Activated CD8-positive, alpha-beta T cell treated with anti-CD3 and anti-CD28 coated beads for 36 hours (primary cell): ENCODE results near the gene ANKRD33B. TPM values are rescaled to one million over a fixed set of nuclear protein-coding genes. Genes with fewer than 3 reads are reported as not detected.

ENCODE experiments used
- ATAC-seq: fragments of 200-7000 bp; cut with Tn5 transposase; one replicate; pipeline ENCODE4 v1.10.0; 2021; ENCODE audit warnings: mild to moderate bottlenecking, moderate library complexity
- CTCF ChIA-PET: fragments of 350-600 bp; sonication (Branson Sonifier 250); formaldehyde crosslinking; loops from one replicate; lab custom pipeline; 2021; ENCODE audit warnings: antibody characterized with exemption; lab: Charles Lee
- POLR2A ChIA-PET: fragments of 350-600 bp; sonication (Branson Sonifier 250); formaldehyde crosslinking; loops from one replicate; lab custom pipeline; 2021; ENCODE audit warnings: antibody characterized with exemption; lab: Charles Lee
- DNase-seq: peaks from one replicate; pipeline ENCODE4 v3.0.0-alpha.2; 2020
- H3K27ac Mint-ChIP-seq: one replicate; pipeline ENCODE4 v1.8.0; 2021; ENCODE audit warnings: mild to moderate bottlenecking, mixed read lengths
- H3K27me3 Mint-ChIP-seq: one replicate; pipeline ENCODE4 v1.8.0; 2021; ENCODE audit warnings: mixed read lengths
- H3K36me3 Mint-ChIP-seq: one replicate; pipeline ENCODE4 v1.8.0; 2021; ENCODE audit warnings: low read depth, mixed read lengths
- H3K4me1 Mint-ChIP-seq: one replicate; pipeline ENCODE4 v1.8.0; 2021; ENCODE audit warnings: low read depth, mixed read lengths
- H3K4me3 Mint-ChIP-seq: one replicate; pipeline ENCODE4 v1.8.0; 2021; ENCODE audit warnings: mild to moderate bottlenecking, moderate library complexity, mixed read lengths
- H3K9me3 Mint-ChIP-seq: one replicate; pipeline ENCODE4 v1.8.0; 2021; ENCODE audit warnings: mixed read lengths
- CTCF ChIP-seq: fragments of 200-600 bp; IDR thresholded peaks from one replicate; pipeline ENCODE4 v1.8.0; 2022; ENCODE audit warnings: antibody characterized with exemption, mild to moderate bottlenecking
- intact Hi-C: fragments of 100-400 bp; cut with micrococcal nuclease; formaldehyde crosslinking; loops from one replicate; pipeline ENCODE4 v1.10.0; 2022
- total RNA-seq, 2 experiments: library from RNA; stranded (reverse); gene quantifications; one replicate each; pipeline ENCODE4 v1.2.3, GENCODE V29; 2021

ANKRD33B gene
- total RNA-seq, 2 experiments from 2014 or later = 13.6 to 13.8 TPM

- Mint-ChIP-seq H3K9me3 (peaks cover 2% of the 10 kb centered on the region), H3K27me3 (peaks cover 1% of the 10 kb centered on the region), H3K4me1 (no peaks in the 10 kb centered on the region), H3K4me3 (no peak overlapping the region), H3K27ac (no peak overlapping the region), H3K36me3 (peaks cover 6% of the 10 kb centered on the region)
- ATAC-seq (no peak), DNase-seq (no peak)
- ChIA-PET CTCF (no interaction called here), POLR2A (no interaction called here)
- intact Hi-C loops = no loop called here
- TF ChIP-seq CTCF = no peak
These were observed 108.5 kb downstream of the ANKRD33B start for GRCh38 chr5:10672146-10673016.

GRCh38 chr5:10673017-10673389 is 109.1 kb downstream of the ANKRD33B start:
- peaks cover 4% of the 10 kb centered on the region for H3K9me3 Mint-ChIP-seq
- H3K4me1 Mint-ChIP-seq = no peaks in the 10 kb centered on the region
- H3K27me3 Mint-ChIP-seq = peaks cover 1% of the 10 kb centered on the region
- no peak overlapping the region for H3K27ac Mint-ChIP-seq
- H3K4me3 Mint-ChIP-seq = no peak overlapping the region
- H3K36me3 Mint-ChIP-seq = peaks cover 12% of the 10 kb centered on the region
- no peak for TF ChIP-seq CTCF
- POLR2A ChIA-PET = no interaction called here
- intact Hi-C loops = no loop called here
- CTCF ChIA-PET = no interaction called here
- no peak for DNase-seq
- ATAC-seq = no peak

GRCh38 chr5:10673407-10673806 is 109.5 kb downstream of the ANKRD33B start:
- TF ChIP-seq CTCF = no peak
- ChIA-PET POLR2A (no interaction called here), CTCF (no interaction called here)
- Mint-ChIP-seq H3K27me3 (peaks cover 1% of the 10 kb centered on the region), H3K4me3 (no peak overlapping the region), H3K9me3 (peaks cover 4% of the 10 kb centered on the region), H3K4me1 (no peaks in the 10 kb centered on the region), H3K27ac (no peak overlapping the region), H3K36me3 (peaks cover 15% of the 10 kb centered on the region)
- ATAC-seq (no peak), DNase-seq (no peak)
- intact Hi-C loops = no loop called here

- Mint-ChIP-seq H3K9me3 (peaks cover 4% of the 10 kb centered on the region), H3K36me3 (peaks cover 15% of the 10 kb centered on the region), H3K27ac (no peak overlapping the region), H3K4me1 (no peaks in the 10 kb centered on the region), H3K4me3 (no peak overlapping the region), H3K27me3 (peaks cover 1% of the 10 kb centered on the region)
- POLR2A ChIA-PET = no interaction called here
- ATAC-seq = no peak
- intact Hi-C loops = no loop called here
- TF ChIP-seq CTCF = no peak
- CTCF ChIA-PET = interaction anchor here (2.3 kb wide), 1 partner anchor 15 kb away, joined by 4 read pairs; no protein-coding TSS in a partner anchor
- DNase-seq = no peak
These were observed 110.2 kb downstream of the ANKRD33B start for GRCh38 chr5:10674096-10674495.

GRCh38 chr5:10674582-10674981 is 110.7 kb downstream of the ANKRD33B start:
- ChIA-PET POLR2A (interaction anchor here (0.6 kb wide), 1 partner anchor 150 kb away, joined by 3 read pairs; no protein-coding TSS in a partner anchor), CTCF (interaction anchor here (2.3 kb wide), 1 partner anchor 15 kb away, joined by 4 read pairs; no protein-coding TSS in a partner anchor)
- ATAC-seq (no peak), DNase-seq (no peak)
- Mint-ChIP-seq H3K27me3 (peaks cover 1% of the 10 kb centered on the region), H3K27ac (no peak overlapping the region), H3K36me3 (peaks cover 17% of the 10 kb centered on the region), H3K4me1 (no peaks in the 10 kb centered on the region), H3K9me3 (peaks cover 4% of the 10 kb centered on the region), H3K4me3 (no peak overlapping the region)
- intact Hi-C loops = no loop called here
- TF ChIP-seq CTCF = no peak
